Pancreas (tissue), 10 donors: Measurements from ENCODE around the gene MAD2L1. TPM values are rescaled to one million over a fixed set of nuclear protein-coding genes. Genes with fewer than 3 reads are reported as not detected.

Experiments used
- ATAC-seq, 4 donors: fragments of 200-7000 bp; cut with Tn5 transposase; one replicate each; pipeline versions ENCODE4 v1.8.0 to v1.9.1; 2020; ENCODE audit warnings: mild to moderate bottlenecking in 4 of 4, moderate library complexity in 4 of 4
- DNase-seq, 6 donors: peaks; one replicate each; pipeline ENCODE4 v3.0.0-alpha.2; 2020
- FAIRE-seq: peaks from 2 replicates; lab custom pipeline; 2012; peaks lifted over from hg19 to GRCh38; lab: Jason Lieb, UNC
- H3K27ac ChIP-seq, 4 donors: fragments of 200-600 bp; sonication (generic); 1 replicate in 3 of 4; 2 replicates in 1 of 4; pipeline versions ENCODE4 v1.5.0 to v1.8.0; 2020
- H3K27me3 ChIP-seq, 4 donors: fragments of 200-600 bp; one replicate each; pipeline ENCODE4 v1.8.0; 2021
- H3K36me3 ChIP-seq, 3 donors: fragments of 200-600 bp; sonication (generic) in 1 of 3; one replicate each; pipeline versions ENCODE4 v1.5.0 to v1.8.0; 2020 to 2021
- H3K4me1 ChIP-seq, 3 donors: fragments of 200-600 bp; one replicate each; pipeline ENCODE4 v1.8.0; 2021
- H3K4me3 ChIP-seq, 4 donors: fragments of 200-600 bp; sonication (generic) in 2 of 4; one replicate each; pipeline versions ENCODE4 v1.5.0 to v1.8.0; 2020 to 2021
- H3K9me3 ChIP-seq, 4 donors: fragments of 200-600 bp; one replicate each; pipeline ENCODE4 v1.8.0; 2021
- CTCF ChIP-seq, 4 donors: fragments of 200-600 bp; sonication (generic) in 3 of 4; IDR thresholded peaks; one replicate each; pipeline versions ENCODE4 v1.5.0 to v1.8.0; 2021; ENCODE audit warnings: antibody characterized with exemption in 4 of 4
- whole genome bisulfite sequencing, 2 donors: extraction: QIAGEN DNeasy Blood & Tissue Kit; methylation state at CpG; one replicate each; pipeline ENCODE4 v1.1.7; 2013; 5-methylcytosine and 5-hydroxymethylcytosine counted together
- intact Hi-C, 3 donors: fragments of 100-400 bp; cut with DNase I; formaldehyde crosslinking; loops; one replicate each; pipeline versions ENCODE4 v1.11.1 to v1.14.2; 2022
- polyA plus RNA-seq, 2 donors: library from polyadenylated mRNA; stranded (reverse); fragments of 200-250 nt; gene quantifications; one replicate each; pipeline ENCODE4 v1.2.3, GENCODE V29; 2013
- total RNA-seq, 6 donors: library from RNA; stranded (reverse); fragmentation: NEBNext Ultra II Directional in 4 of 6; extraction: Animal tissue kit (Norgen Biotek cat#: 25700) in 4 of 6; gene quantifications; one replicate each; pipeline versions ENCODE4 v1.2.1 to v1.2.4, GENCODE V29; 2021 to 2023
- donor health status: healthy with polysubstance abuse.
- donor health status: DM: no; HTN: no; CAD: no; lungs with moderate emphysema.
- donor health status: DM: no; HTN: no; CAD: no.
- donor health status: control.
- donor health status: control.
- donor health status: Bipolar disorder and iron deficiency.
- donor health status: DM: yes; HTN: yes; CAD: no.
- donor health status: DM: no; HTN: no; CAD: no.
- donor health status: DM: no; HTN: no; CAD: no.
- donor health status: DM: yes; HTN: yes; CAD: no.

Gene MAD2L1
- total RNA-seq (1 to 10 TPM in 2 of 6 donors, under 1 TPM in 4; 0.37 to 1.8 (median 0.73) TPM), polyA plus RNA-seq (under 1 TPM; 0.49 to 0.82 TPM)

DNA sequence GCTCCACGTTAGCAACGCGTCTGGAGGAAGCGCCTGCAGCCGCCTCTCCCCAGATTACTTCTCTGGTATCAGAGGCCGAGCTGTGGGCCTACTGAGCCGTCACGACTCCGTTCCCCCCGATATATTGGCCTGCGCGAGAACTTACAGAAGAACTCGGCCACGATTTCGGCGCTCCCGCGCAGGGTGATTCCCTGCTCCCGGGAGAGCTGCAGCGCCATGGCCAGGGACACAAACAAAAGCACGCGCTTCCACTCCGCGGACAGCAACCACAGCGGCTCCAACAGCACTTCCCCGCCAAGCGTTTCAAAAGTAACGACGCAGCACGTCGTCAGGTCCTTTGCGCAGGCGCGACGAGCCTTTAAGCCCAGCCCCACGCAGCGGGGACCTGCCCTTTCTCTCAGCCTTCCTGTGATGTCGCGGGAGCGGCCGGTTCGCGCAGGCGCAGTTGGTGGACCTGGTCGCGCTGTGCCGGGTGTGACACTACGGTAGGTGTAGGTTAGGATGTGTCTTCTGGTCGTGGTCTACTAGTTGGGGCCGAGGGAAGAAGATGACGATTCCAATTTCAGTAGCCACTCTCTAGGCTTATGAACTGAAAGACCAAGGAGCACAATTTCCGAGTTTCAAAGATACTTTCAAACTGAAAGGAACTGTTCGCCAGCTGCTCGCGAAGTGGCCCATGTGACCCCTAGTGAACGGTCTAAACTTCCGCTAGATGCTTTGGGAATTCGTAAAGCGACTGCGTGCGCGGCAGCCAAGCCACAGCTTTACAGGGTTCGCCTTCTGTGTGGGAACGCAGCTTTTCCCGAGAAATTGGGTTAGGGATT, at the start of gene MAD2L1:
Gene MAD2L1, minus strand, starts transcription at position 332 of the 824 bp plus-strand sequence. Its CDS starts 114 bp downstream, at position 218.
- 0 to 1% methylated on average over 65 of the region's 65 CpGs for WGBS, 2 donors

GRCh38 chr4:120111745-120112144, 45.1 kb upstream of the MAD2L1 start:
- 92 to 96% methylated on average over 1 of the region's 1 CpG for WGBS, 2 donors

More for the DNA sequence above, at the start of gene MAD2L1:
- no peaks in the 10 kb centered on the region for H3K36me3 ChIP-seq
- no peak for TF ChIP-seq CTCF (IDR thresholded peaks at IDR 0.05)
- no peaks in the 10 kb centered on the region for H3K9me3 ChIP-seq
- FAIRE-seq: no peak
- peaks cover 0 to 9% (median 6%) of the 10 kb centered on the region in 3 donors for H3K4me1 ChIP-seq
- ATAC-seq: peak; percentile 96 to 100 (median 99)
- H3K27ac ChIP-seq: peak within 1 kb of the TSS; percentile 84 to 94 (median 90)
- H3K4me3 ChIP-seq: peak within 1 kb of the TSS; percentile 55 to 61 (median 59)
- intact Hi-C loops: no loop called here
- DNase-seq: peak; percentile 98 to 100 (median 98)
- H3K27me3 ChIP-seq: no peaks in the 10 kb centered on the region

GRCh38 chr4:120109406-120109805, 42.8 kb upstream of the MAD2L1 start:
- TF ChIP-seq CTCF (IDR thresholded peaks at IDR 0.05): no peak
- no peaks in the 10 kb centered on the region for H3K36me3 ChIP-seq
- no peak overlapping the region for H3K27ac ChIP-seq
- intact Hi-C loops: no loop called here
- no peak overlapping the region for H3K4me3 ChIP-seq
- no peak for ATAC-seq
- H3K9me3 ChIP-seq: no peaks in the 10 kb centered on the region
- no peak for DNase-seq
- no peaks in the 10 kb centered on the region for H3K4me1 ChIP-seq
- FAIRE-seq: no peak
- no peaks in the 10 kb centered on the region for H3K27me3 ChIP-seq

More at GRCh38 chr4:120111745-120112144, 45.1 kb upstream of the MAD2L1 start:
- Histone ChIP-seq H3K36me3 (no peaks in the 10 kb centered on the region), H3K4me1 (no peaks in the 10 kb centered on the region), H3K9me3 (no peaks in the 10 kb centered on the region), H3K27ac (no peak overlapping the region), H3K4me3 (no peak overlapping the region), H3K27me3 (no peaks in the 10 kb centered on the region)
- TF ChIP-seq CTCF (IDR thresholded peaks at IDR 0.05): no peak
- FAIRE-seq (no peak), DNase-seq (no peak), ATAC-seq (no peak)
- intact Hi-C loops: no loop called here

GRCh38 chr4:120105472-120105871, 38.8 kb upstream of the MAD2L1 start:
- Histone ChIP-seq H3K27ac (no peak overlapping the region), H3K27me3 (no peaks in the 10 kb centered on the region), H3K36me3 (no peaks in the 10 kb centered on the region), H3K9me3 (no peaks in the 10 kb centered on the region), H3K4me1 (no peaks in the 10 kb centered on the region), H3K4me3 (no peak overlapping the region)
- TF ChIP-seq CTCF (IDR thresholded peaks at IDR 0.05): no peak
- DNase-seq: no peak
- ATAC-seq: no peak
- 91 to 100% methylated on average over 1 of the region's 1 CpG for WGBS, 2 donors
- intact Hi-C loops: no loop called here
- FAIRE-seq: no peak
